ENCODE data around the gene PBX4.

DNA sequence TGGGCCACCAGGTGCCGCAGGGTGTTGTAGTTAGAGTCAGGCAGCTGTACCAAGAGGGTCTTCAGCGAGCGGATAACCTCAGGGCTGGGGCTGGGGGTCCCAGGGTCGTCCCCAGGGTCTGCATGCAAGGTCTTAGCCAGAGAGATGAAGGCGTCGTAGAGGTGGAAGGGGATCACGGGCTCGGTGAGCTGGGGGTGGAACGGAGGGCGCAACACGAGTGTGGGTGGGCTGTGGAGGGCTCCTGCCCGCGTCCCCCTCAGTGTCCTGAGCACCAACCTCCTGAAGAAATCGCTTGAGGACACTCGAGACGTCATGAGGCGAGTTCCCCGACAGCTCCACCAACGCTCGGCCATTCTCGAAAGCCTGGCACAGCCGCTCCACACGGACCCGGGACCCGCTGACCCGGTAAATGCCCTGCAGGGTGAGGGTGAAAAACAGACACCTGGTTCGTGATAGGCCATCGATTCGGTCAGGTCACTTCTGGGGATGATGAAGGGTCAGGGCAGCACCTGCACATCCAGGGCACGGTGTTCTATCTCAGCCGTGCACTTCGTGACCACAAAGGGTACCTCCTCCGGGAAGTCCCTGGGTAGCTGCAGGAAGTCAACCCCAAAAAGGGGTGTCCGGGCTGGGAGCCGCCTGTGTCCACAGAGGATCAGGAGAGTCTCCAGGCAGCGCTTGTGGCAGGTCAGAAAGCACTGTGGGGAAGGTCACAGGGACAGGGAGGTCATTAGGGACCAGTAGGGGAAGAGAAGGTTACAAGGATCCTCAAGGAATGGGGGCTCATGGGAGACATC lies 16.2 kb upstream of the PBX4 start:
- TF ChIP-seq CTCF (IDR thresholded peaks at IDR 0.05) (no peak), EP300 (IDR thresholded peaks at IDR 0.05) (no peak), POLR2AphosphoS5 (IDR thresholded peaks at IDR 0.05) (no peak)
